Uterus (tissue), 2 donors: ENCODE data around the gene LRRC58.

Experiments
- CTCF ChIP-seq, 4 experiments: fragments of 200-600 bp in 2 of 4; fragments of 450-650 bp in 2 of 4; sonication (generic) in 2 of 4; IDR thresholded peaks; one replicate each; pipeline ENCODE4 v1.5.1; 2016 to 2019; ENCODE audit warnings: antibody characterized with exemption in 4 of 4, mild to moderate bottlenecking in 2 of 4, moderate library complexity in 1 of 4
- POLR2A ChIP-seq, 2 donors: fragments of 450-650 bp; IDR thresholded peaks; one replicate each; pipeline ENCODE4 v1.6.1; 2016; ENCODE audit warnings: antibody characterized with exemption in 2 of 2, mild to moderate bottlenecking in 1 of 2, moderate library complexity in 1 of 2

GRCh38 chr3:120285508-120285841, 63.7 kb downstream of the LRRC58 start:
- TF ChIP-seq CTCF (IDR thresholded peaks at IDR 0.05) (no peak), POLR2A (IDR thresholded peaks at IDR 0.05) (no peak)
